Measurements from ENCODE around the gene TPD52L1.

TPD52L1 gene

DNA sequence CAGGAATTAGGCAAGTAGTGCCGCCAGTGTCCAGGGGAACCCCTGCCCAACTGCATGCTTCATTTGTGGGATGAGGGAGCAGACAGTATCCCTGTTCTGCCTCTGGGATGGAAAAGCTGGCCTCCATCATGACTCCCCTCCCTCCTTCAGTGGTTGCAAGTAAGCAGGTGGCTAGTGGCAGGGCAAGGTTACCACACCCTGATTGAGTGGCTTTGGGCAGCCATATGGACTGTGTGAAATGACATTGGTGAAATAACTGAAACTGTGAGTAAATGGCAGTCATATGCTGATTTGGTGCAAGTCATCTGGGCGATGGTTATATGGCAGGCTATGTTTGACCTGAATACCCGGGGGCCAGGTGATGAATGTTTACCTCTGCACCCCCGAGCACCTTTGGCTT is 115.2 kb downstream of the TPD52L1 start:
- ChIA-PET POLR2A (no interaction called here), CTCF (interaction anchor here (1.3 kb wide), 1 partner anchor 42 kb away, joined by 3 read pairs; no protein-coding TSS in a partner anchor)
- DNase-seq (ENCODE audit: extremely low spot score), result no peak
- TF ChIP-seq, protein P1, sequence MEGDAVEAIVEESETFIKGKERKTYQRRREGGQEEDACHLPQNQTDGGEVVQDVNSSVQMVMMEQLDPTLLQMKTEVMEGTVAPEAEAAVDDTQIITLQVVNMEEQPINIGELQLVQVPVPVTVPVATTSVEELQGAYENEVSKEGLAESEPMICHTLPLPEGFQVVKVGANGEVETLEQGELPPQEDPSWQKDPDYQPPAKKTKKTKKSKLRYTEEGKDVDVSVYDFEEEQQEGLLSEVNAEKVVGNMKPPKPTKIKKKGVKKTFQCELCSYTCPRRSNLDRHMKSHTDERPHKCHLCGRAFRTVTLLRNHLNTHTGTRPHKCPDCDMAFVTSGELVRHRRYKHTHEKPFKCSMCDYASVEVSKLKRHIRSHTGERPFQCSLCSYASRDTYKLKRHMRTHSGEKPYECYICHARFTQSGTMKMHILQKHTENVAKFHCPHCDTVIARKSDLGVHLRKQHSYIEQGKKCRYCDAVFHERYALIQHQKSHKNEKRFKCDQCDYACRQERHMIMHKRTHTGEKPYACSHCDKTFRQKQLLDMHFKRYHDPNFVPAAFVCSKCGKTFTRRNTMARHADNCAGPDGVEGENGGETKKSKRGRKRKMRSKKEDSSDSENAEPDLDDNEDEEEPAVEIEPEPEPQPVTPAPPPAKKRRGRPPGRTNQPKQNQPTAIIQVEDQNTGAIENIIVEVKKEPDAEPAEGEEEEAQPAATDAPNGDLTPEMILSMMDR (IDR thresholded peaks at IDR 0.05; ENCODE audit: control extremely low read depth, extremely low read depth, low read depth, missing control alignments), result no peak

DNA sequence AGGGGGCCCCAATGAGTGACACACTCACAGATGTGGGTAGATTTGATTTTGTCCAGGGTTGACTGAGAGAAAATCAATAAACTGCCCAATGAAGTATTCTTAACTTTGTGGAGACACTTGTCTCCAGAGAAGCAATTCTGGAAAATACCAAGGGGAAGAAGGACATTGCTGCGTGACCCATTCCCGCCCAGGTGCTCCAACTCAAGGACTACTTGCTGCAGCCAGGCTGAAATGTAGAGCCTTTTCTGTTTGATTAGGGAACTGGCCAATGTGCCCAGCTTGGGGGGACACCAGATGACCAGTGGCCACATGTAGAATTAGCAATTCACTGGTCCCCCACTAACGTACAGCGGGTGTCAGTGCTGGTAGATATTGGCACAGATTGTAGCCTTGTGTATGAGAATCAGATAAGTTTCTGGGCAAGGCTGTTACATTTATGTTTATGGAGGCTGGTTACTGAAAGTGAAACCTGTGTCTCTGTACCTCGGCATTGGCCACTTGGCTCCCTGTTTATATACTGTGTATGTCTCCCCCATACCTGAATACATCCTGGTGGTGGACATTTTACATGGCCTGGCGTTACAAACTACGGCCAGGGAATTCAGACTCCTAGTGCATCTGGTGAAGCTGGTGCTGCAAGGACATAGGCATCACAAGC is 115.9 kb downstream of the TPD52L1 start:
- DNase-seq (ENCODE audit: extremely low spot score), result no peak
- ChIA-PET CTCF (interaction anchor here (1.4 kb wide), 1 partner anchor 9 kb away, joined by 3 read pairs; no protein-coding TSS in a partner anchor), POLR2A (no interaction called here)
- TF ChIP-seq, protein P1 (IDR thresholded peaks at IDR 0.05; ENCODE audit: control extremely low read depth, extremely low read depth, low read depth, missing control alignments), result no peak

DNA sequence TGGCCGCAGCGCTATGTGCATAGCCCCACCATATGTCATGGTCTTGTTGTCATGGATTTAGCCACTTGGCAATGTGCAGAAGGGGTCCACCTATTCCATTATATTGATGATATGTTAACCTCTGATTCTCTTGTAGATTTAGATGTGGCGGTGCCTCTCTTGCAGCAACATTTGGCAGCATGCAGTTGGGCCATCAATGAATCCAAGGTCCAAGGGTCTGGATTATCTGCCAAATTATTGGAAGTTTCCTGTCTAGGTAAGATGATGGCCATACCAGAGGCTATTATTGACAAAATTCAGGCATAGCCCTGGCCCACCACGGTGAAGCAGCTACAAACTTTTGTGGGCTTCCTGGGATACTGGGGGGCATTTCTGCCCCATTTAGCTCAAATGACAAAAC is 116.8 kb downstream of the TPD52L1 start:
- no peak for DNase-seq (ENCODE audit: extremely low spot score)
- POLR2A ChIA-PET, result no interaction called here
- CTCF ChIA-PET, result interaction anchor here (1.4 kb wide), 1 partner anchor 9 kb away, joined by 3 read pairs; no protein-coding TSS in a partner anchor
- TF ChIP-seq, protein P1 (IDR thresholded peaks at IDR 0.05; ENCODE audit: control extremely low read depth, extremely low read depth, low read depth, missing control alignments), result no peak

DNA sequence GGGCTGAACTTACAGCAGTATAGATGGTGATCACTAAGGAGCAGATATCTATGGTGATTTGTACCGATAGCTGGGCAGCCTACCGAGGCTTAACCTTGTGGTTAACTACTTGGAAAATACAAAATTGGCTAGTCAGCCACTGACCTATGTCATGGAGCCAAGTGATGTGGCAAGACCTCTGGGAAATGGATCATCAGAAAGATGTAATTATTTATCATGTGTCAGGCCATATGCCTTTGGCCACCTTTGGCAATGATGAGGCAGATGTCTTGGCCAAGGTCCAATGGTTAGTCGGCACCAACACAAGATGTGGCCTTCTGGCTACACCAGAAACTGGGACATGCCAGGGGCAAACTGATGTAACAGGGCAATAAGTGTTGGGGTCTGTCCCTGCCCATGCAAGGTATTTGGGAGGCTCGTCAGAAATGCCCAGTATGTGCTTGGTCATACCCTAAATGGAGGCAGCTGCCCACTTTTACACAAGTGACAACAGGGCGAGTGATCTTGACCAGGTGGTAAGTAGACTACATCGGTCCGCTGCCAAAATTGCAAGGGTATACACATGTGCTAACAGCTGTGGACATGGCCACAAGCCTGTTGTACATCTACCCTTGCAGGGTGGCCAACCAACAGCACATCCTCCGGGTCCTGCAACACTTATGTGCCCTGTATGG is 118.0 kb downstream of the TPD52L1 start:
- TF ChIP-seq, protein P1 (IDR thresholded peaks at IDR 0.05; ENCODE audit: control extremely low read depth, extremely low read depth, low read depth, missing control alignments), result no peak
- no peak for DNase-seq (ENCODE audit: extremely low spot score)
- POLR2A ChIA-PET, result no interaction called here
- CTCF ChIA-PET, result no interaction called here

DNA sequence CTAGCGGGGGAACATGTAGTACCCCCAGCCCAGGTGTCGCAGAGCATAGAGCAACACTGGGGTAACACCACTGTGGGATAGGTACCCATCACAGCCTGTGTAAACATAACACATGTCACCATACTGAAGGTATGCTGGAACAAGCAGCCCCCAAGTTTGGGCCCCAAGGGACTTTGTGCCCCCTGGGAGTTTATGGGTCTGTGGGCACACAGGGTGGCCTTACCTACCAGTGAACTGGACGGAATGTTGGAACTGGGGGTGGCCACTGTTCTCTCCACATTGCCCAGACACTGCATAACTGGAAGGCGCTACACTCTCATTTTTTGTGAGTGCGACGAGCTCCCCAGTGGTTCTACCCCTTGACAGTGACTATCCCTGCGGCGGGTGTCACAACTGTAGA is 119.7 kb downstream of the TPD52L1 start:
- TF ChIP-seq, protein P1 (IDR thresholded peaks at IDR 0.05; ENCODE audit: control extremely low read depth, extremely low read depth, low read depth, missing control alignments), result no peak
- ChIA-PET POLR2A (no interaction called here), CTCF (interaction anchor here (1.3 to 1.4 kb wide), 2 partner anchors 8 to 21 kb away, joined by 4 read pairs; no protein-coding TSS in a partner anchor)
- DNase-seq (ENCODE audit: extremely low spot score), result no peak

DNA sequence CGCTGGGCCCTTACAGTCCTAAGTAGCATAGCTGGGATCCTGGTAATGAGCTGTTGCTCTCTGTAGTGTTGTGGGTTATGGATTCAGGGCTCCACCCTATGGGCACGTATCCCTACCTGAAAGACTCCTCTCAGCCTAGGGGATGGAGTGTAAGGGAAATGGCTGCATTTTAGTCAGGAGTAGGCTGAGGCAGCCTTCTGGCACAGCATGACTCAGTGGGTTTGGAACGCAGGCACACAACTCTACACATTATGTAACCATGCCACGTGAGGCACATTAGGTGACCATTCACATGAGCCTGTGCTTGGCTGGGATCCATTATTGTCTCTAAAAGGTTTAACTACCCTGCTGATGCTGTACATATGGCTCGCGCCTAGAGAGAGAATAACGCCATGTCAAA is 120.4 kb downstream of the TPD52L1 start:
- CTCF ChIA-PET, result interaction anchor here (1.3 to 1.4 kb wide), 2 partner anchors 9 to 22 kb away, joined by 4 read pairs; no protein-coding TSS in a partner anchor
- POLR2A ChIA-PET, result no interaction called here
- no peak for DNase-seq (ENCODE audit: extremely low spot score)
- TF ChIP-seq, protein P1 (IDR thresholded peaks at IDR 0.05; ENCODE audit: control extremely low read depth, extremely low read depth, low read depth, missing control alignments), result no peak

All from GM10248 (cell line).